Measurements from ENCODE around the gene ARL15. TPM values are rescaled to one million over a fixed set of nuclear protein-coding genes. Genes with fewer than 3 reads are reported as not detected.

The ARL15 gene
- total RNA-seq, 4 donors from 2014 or later: 19.9 to 57.0 (median 36.9) TPM

DNA sequence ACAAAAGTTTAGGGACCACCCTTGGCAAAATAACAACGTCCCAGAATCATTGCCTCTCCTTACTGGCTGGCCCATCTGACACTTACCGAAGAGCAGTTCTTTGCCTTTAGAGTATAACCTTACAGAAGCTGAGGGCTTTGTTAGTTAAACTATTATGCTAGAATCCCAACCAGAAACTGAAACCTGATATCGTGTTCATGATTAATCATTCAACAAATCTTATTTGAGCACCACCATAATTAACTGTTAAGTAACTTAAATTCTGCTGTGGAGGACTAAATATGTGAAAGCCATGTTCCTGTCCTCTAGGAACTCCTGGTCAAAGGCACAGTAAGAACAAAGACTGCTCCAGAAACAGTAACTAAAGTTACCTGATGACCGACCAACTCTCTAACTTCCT, 104.9 kb downstream of the ARL15 start:
- no peak overlapping the region for H3K4me3 ChIP-seq
- 74% methylated on average over 4 of the region's 4 CpGs for WGBS
- no peaks in the 10 kb centered on the region for H3K9me3 ChIP-seq
- H3K36me3 ChIP-seq: no peaks in the 10 kb centered on the region
- TF ChIP-seq POLR2AphosphoS5 (IDR thresholded peaks at IDR 0.05): no peak
- no peak for TF ChIP-seq POLR2A (IDR thresholded peaks at IDR 0.05)
- no peak for TF ChIP-seq EP300 (IDR thresholded peaks at IDR 0.05)
- no peak for TF ChIP-seq CTCF (IDR thresholded peaks at IDR 0.05)
- H3K4me1 ChIP-seq: no peaks in the 10 kb centered on the region
- DNase-seq (ENCODE audit: low spot score in 2 of 2): no peak
- H3K27me3 ChIP-seq: no peaks in the 10 kb centered on the region
- no peak overlapping the region for H3K27ac ChIP-seq

GRCh38 chr5:54197018-54197417, 113.4 kb downstream of the ARL15 start:
- no peak for DNase-seq (ENCODE audit: low spot score in 2 of 2)
- no peaks in the 10 kb centered on the region for H3K27me3 ChIP-seq
- H3K27ac ChIP-seq: no peak overlapping the region
- H3K4me1 ChIP-seq: peaks cover 3% of the 10 kb centered on the region
- H3K36me3 ChIP-seq: no peaks in the 10 kb centered on the region
- TF ChIP-seq POLR2AphosphoS5 (IDR thresholded peaks at IDR 0.05) (no peak), CTCF (IDR thresholded peaks at IDR 0.05) (no peak), POLR2A (IDR thresholded peaks at IDR 0.05) (no peak), EP300 (IDR thresholded peaks at IDR 0.05) (no peak)
- H3K9me3 ChIP-seq: no peaks in the 10 kb centered on the region
- H3K4me3 ChIP-seq: no peak overlapping the region

- TF ChIP-seq POLR2A (IDR thresholded peaks at IDR 0.05) (no peak), CTCF (IDR thresholded peaks at IDR 0.05) (no peak), EP300 (IDR thresholded peaks at IDR 0.05) (no peak), POLR2AphosphoS5 (IDR thresholded peaks at IDR 0.05) (no peak)
- no peaks in the 10 kb centered on the region for H3K36me3 ChIP-seq
- H3K27ac ChIP-seq: no peak overlapping the region
- peaks cover 3% of the 10 kb centered on the region for H3K4me1 ChIP-seq
- no peak overlapping the region for H3K4me3 ChIP-seq
- H3K9me3 ChIP-seq: no peaks in the 10 kb centered on the region
- no peaks in the 10 kb centered on the region for H3K27me3 ChIP-seq
- no peak for DNase-seq (ENCODE audit: low spot score in 2 of 2)
These were observed 114.7 kb downstream of the ARL15 start for GRCh38 chr5:54195701-54196100.

DNA sequence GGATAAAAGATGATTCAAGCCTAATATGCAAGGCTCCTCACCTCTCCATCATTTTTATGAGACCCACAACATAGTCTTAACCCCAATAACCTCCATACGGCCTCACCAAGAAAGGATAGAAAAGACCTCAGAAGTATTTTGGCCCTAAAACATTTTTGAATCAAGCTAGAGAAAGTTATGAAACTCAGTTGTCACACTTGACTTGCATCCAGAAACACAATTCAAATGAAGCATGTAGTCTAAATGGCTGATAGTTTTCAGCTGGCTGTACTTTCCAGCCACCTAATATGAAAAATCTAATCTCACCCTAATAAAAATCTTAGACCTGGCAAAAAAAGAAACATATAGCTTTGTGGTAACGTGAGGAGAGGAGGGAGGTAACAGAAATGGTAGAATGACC, 116.1 kb downstream of the ARL15 start:
- Histone ChIP-seq H3K27ac (no peak overlapping the region), H3K4me1 (peaks cover 3% of the 10 kb centered on the region), H3K4me3 (no peak overlapping the region), H3K9me3 (no peaks in the 10 kb centered on the region), H3K27me3 (no peaks in the 10 kb centered on the region), H3K36me3 (no peaks in the 10 kb centered on the region)
- 62% methylated on average over 2 of the region's 2 CpGs for WGBS
- DNase-seq (ENCODE audit: low spot score in 2 of 2): no peak
- TF ChIP-seq EP300 (IDR thresholded peaks at IDR 0.05) (no peak), POLR2A (IDR thresholded peaks at IDR 0.05) (no peak), CTCF (IDR thresholded peaks at IDR 0.05) (no peak)

DNA sequence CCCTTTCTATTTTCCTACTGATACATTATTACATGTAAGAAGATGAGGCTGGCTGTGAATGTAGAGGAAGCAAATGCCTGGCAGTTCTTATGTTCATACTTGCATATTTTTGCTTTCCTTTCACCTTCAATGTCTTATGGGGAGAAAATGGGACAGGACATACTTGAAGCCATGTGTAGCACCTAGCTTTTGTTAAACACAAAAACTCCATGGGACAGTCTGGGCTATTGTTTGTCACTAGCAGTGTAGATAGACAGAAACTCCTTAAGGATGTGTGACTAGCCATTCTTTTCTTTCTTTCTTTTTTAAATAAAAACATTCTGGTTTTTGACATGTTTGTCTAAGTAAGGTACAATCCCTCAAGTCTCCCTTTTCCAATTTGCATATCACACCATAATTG, 122.7 kb downstream of the ARL15 start:
- TF ChIP-seq POLR2A (IDR thresholded peaks at IDR 0.05): no peak
- no peak for TF ChIP-seq CTCF (IDR thresholded peaks at IDR 0.05)
- TF ChIP-seq EP300 (IDR thresholded peaks at IDR 0.05): no peak
- no peak for TF ChIP-seq POLR2AphosphoS5 (IDR thresholded peaks at IDR 0.05)
- H3K4me3 ChIP-seq: no peak overlapping the region
- H3K27ac ChIP-seq: no peak overlapping the region

More for the DNA sequence above, 122.7 kb downstream of the ARL15 start:
- Histone ChIP-seq H3K9me3 (no peaks in the 10 kb centered on the region), H3K4me1 (no peaks in the 10 kb centered on the region), H3K27me3 (no peaks in the 10 kb centered on the region), H3K36me3 (no peaks in the 10 kb centered on the region)
- DNase-seq (ENCODE audit: low spot score in 2 of 2): no peak
